CD4-positive, alpha-beta memory T cell (primary cell): ENCODE data around the gene KCND3. TPM values are rescaled to one million over a fixed set of nuclear protein-coding genes. Genes with fewer than 3 reads are reported as not detected.

Experiments used
- CTCF ChIA-PET: fragments of 350-600 bp; sonication (Branson Sonifier 250); formaldehyde crosslinking; loops from one replicate; lab custom pipeline; 2021; ENCODE audit warnings: inconsistent platforms; ENCODE audit not compliant: partially characterized antibody; lab: Charles Lee
- POLR2A ChIA-PET: fragments of 350-600 bp; sonication (Branson Sonifier 250); formaldehyde crosslinking; loops from one replicate; lab custom pipeline; 2021; ENCODE audit not compliant: partially characterized antibody; lab: Charles Lee
- DNase-seq, 5 donors: peaks; one replicate each; pipeline versions ENCODE4 v3.0.0 to v3.0.0-alpha.2; 2020 to 2022; ENCODE audit warnings: mixed read lengths in 1 of 5
- H3K27ac ChIP-seq: one replicate; pipeline ENCODE4 v1.7.0; 2013; ENCODE audit warnings: low read depth, low read length
- H3K27me3 ChIP-seq: 2 replicates; pipeline ENCODE4 v1.7.0; 2013; ENCODE audit warnings: mild to moderate bottlenecking, low read length, moderate library complexity; ENCODE audit not compliant: insufficient read depth
- H3K36me3 ChIP-seq: 2 replicates; pipeline ENCODE4 v1.7.0; 2013; ENCODE audit warnings: mild to moderate bottlenecking, low read length, moderate library complexity; ENCODE audit not compliant: insufficient read depth
- H3K4me1 ChIP-seq: 2 replicates; pipeline ENCODE4 v1.7.0; 2013; ENCODE audit warnings: mild to moderate bottlenecking, low read length, moderate library complexity; ENCODE audit not compliant: insufficient read depth
- H3K4me3 ChIP-seq, 2 donors: one replicate each; pipeline ENCODE4 v1.7.0; 2013; ENCODE audit warnings: low read length in 2 of 2, mild to moderate bottlenecking in 1 of 2
- H3K9me3 ChIP-seq, 2 donors: one replicate each; pipeline ENCODE4 v1.7.0; 2013; ENCODE audit warnings: low read length in 2 of 2, control low read depth in 1 of 2; ENCODE audit not compliant: control insufficient read depth in 1 of 2
- H3K27ac Mint-ChIP-seq, 7 donors: one replicate each; pipeline ENCODE4 v1.8.0; 2020 to 2021; ENCODE audit warnings: mixed read lengths in 7 of 7, mild to moderate bottlenecking in 6 of 7, inconsistent platforms in 3 of 7, moderate library complexity in 3 of 7
- H3K27me3 Mint-ChIP-seq, 2 donors: one replicate each; pipeline ENCODE4 v1.8.0; 2020 to 2021; ENCODE audit warnings: mixed read lengths in 2 of 2
- H3K36me3 Mint-ChIP-seq, 2 donors: one replicate each; pipeline ENCODE4 v1.8.0; 2020 to 2021; ENCODE audit warnings: mixed read lengths in 2 of 2, inconsistent platforms in 1 of 2, mild to moderate bottlenecking in 1 of 2
- H3K4me1 Mint-ChIP-seq, 4 donors: one replicate each; pipeline ENCODE4 v1.8.0; 2020 to 2021; ENCODE audit warnings: mixed read lengths in 4 of 4, mild to moderate bottlenecking in 1 of 4
- H3K4me3 Mint-ChIP-seq, 8 donors: one replicate each; pipeline ENCODE4 v1.8.0; 2020 to 2021; ENCODE audit warnings: mixed read lengths in 8 of 8, mild to moderate bottlenecking in 7 of 8, moderate library complexity in 6 of 8, inconsistent platforms in 3 of 8
- H3K9me3 Mint-ChIP-seq, 8 donors: one replicate each; pipeline ENCODE4 v1.8.0; 2020 to 2021; ENCODE audit warnings: mixed read lengths in 8 of 8, mild to moderate bottlenecking in 5 of 8, inconsistent platforms in 3 of 8, moderate library complexity in 1 of 8
- intact Hi-C: fragments of 100-400 bp; cut with micrococcal nuclease; formaldehyde crosslinking; loops from one replicate; pipeline ENCODE4 v1.15.1; 2023
- polyA plus RNA-seq, 2 donors: library from polyadenylated mRNA; unstranded; fragments of 300-500 nt; fragmentation: Illumina TruSeq; gene quantifications; one replicate each; pipeline ENCODE4 v1.2.3, GENCODE V29; 2021
- total RNA-seq, 2 experiments: library from RNA; stranded (reverse); gene quantifications; one replicate each; pipeline ENCODE4 v1.2.3, GENCODE V29; 2021

The KCND3 gene
- total and polyA plus RNA-seq, 4 experiments from 2014 or later = 0.03 to 0.05 TPM; not detected in 2

- peaks cover 0 to 1% (median 0%) of the 10 kb centered on the region in 4 donors for H3K4me1 Mint-ChIP-seq
- CTCF ChIA-PET = no interaction called here
- POLR2A ChIA-PET = no interaction called here
These were observed 171.4 kb downstream of the KCND3 start for GRCh38 chr1:111818081-111818480.

GRCh38 chr1:111814642-111815041 is 174.8 kb downstream of the KCND3 start:
- Histone ChIP-seq H3K4me1 (no peaks in the 10 kb centered on the region), H3K9me3 (no peaks in the 10 kb centered on the region), H3K4me3 (no peak overlapping the region), H3K27ac (no peak overlapping the region), H3K36me3 (no peaks in the 10 kb centered on the region), H3K27me3 (no peaks in the 10 kb centered on the region)
- CTCF ChIA-PET = no interaction called here
- no peak overlapping the region for H3K27ac Mint-ChIP-seq
- DNase-seq = no peak
- intact Hi-C loops = no loop called here
- no peaks in the 10 kb centered on the region for H3K4me1 Mint-ChIP-seq
- no peak overlapping the region for H3K4me3 Mint-ChIP-seq
- no peaks in the 10 kb centered on the region for H3K36me3 Mint-ChIP-seq
- H3K9me3 Mint-ChIP-seq = no peaks in the 10 kb centered on the region
- POLR2A ChIA-PET = no interaction called here
- H3K27me3 Mint-ChIP-seq = peaks cover 0 to 1% of the 10 kb centered on the region in 2 donors

More at GRCh38 chr1:111818081-111818480, 171.4 kb downstream of the KCND3 start:
- Histone ChIP-seq H3K36me3 (no peaks in the 10 kb centered on the region), H3K4me1 (no peaks in the 10 kb centered on the region), H3K9me3 (no peaks in the 10 kb centered on the region), H3K4me3 (no peak overlapping the region), H3K27me3 (no peaks in the 10 kb centered on the region), H3K27ac (no peak overlapping the region)
- Mint-ChIP-seq H3K27ac (no peak overlapping the region), H3K27me3 (peaks cover 7 to 8% of the 10 kb centered on the region in 2 donors), H3K9me3 (peaks cover 0 to 4% (median 0%) of the 10 kb centered on the region in 8 donors), H3K36me3 (no peaks in the 10 kb centered on the region), H3K4me3 (no peak overlapping the region)
- intact Hi-C loops = no loop called here
- no peak for DNase-seq

GRCh38 chr1:111814305-111814628 is 175.2 kb downstream of the KCND3 start:
- Mint-ChIP-seq H3K27me3 (peaks cover 0 to 1% of the 10 kb centered on the region in 2 donors), H3K27ac (peak overlapping the region in 1 of 7 donors; percentile 34), H3K36me3 (no peaks in the 10 kb centered on the region), H3K4me1 (no peaks in the 10 kb centered on the region), H3K9me3 (no peaks in the 10 kb centered on the region), H3K4me3 (no peak overlapping the region)
- Histone ChIP-seq H3K36me3 (no peaks in the 10 kb centered on the region), H3K9me3 (no peaks in the 10 kb centered on the region), H3K4me1 (no peaks in the 10 kb centered on the region), H3K27me3 (no peaks in the 10 kb centered on the region), H3K4me3 (no peak overlapping the region), H3K27ac (no peak overlapping the region)
- no peak for DNase-seq
- POLR2A ChIA-PET = no interaction called here
- CTCF ChIA-PET = no interaction called here
- intact Hi-C loops = no loop called here

GRCh38 chr1:111813440-111814304 is 175.8 kb downstream of the KCND3 start:
- Histone ChIP-seq H3K9me3 (no peaks in the 10 kb centered on the region), H3K36me3 (no peaks in the 10 kb centered on the region), H3K27ac (no peak overlapping the region), H3K27me3 (no peaks in the 10 kb centered on the region), H3K4me3 (no peak overlapping the region), H3K4me1 (no peaks in the 10 kb centered on the region)
- Mint-ChIP-seq H3K27me3 (peaks cover 0 to 2% of the 10 kb centered on the region in 2 donors), H3K27ac (peak overlapping the region in 1 of 7 donors; percentile 34), H3K36me3 (no peaks in the 10 kb centered on the region), H3K9me3 (no peaks in the 10 kb centered on the region), H3K4me3 (no peak overlapping the region), H3K4me1 (no peaks in the 10 kb centered on the region)
- intact Hi-C loops = no loop called here
- POLR2A ChIA-PET = no interaction called here
- CTCF ChIA-PET = no interaction called here
- DNase-seq = no peak

- CTCF ChIA-PET = no interaction called here
- DNase-seq = no peak
- Mint-ChIP-seq H3K27ac (no peak overlapping the region), H3K36me3 (no peaks in the 10 kb centered on the region), H3K4me3 (no peak overlapping the region), H3K27me3 (peaks cover 0 to 2% of the 10 kb centered on the region in 2 donors), H3K9me3 (no peaks in the 10 kb centered on the region), H3K4me1 (no peaks in the 10 kb centered on the region)
- Histone ChIP-seq H3K27me3 (no peaks in the 10 kb centered on the region), H3K36me3 (no peaks in the 10 kb centered on the region), H3K4me3 (no peak overlapping the region), H3K27ac (no peak overlapping the region), H3K9me3 (no peaks in the 10 kb centered on the region), H3K4me1 (no peaks in the 10 kb centered on the region)
- POLR2A ChIA-PET = no interaction called here
- intact Hi-C loops = no loop called here
These were observed 177.2 kb downstream of the KCND3 start for GRCh38 chr1:111812306-111812705.

GRCh38 chr1:111811891-111812290 is 177.6 kb downstream of the KCND3 start:
- CTCF ChIA-PET = no interaction called here
- Mint-ChIP-seq H3K27ac (no peak overlapping the region), H3K4me3 (no peak overlapping the region), H3K27me3 (peaks cover 0 to 2% of the 10 kb centered on the region in 2 donors), H3K9me3 (no peaks in the 10 kb centered on the region), H3K36me3 (no peaks in the 10 kb centered on the region), H3K4me1 (peaks cover 0 to 1% (median 0%) of the 10 kb centered on the region in 4 donors)
- H3K4me3 ChIP-seq = no peak overlapping the region
- H3K27me3 ChIP-seq = no peaks in the 10 kb centered on the region
- no peak overlapping the region for H3K27ac ChIP-seq
- no peak for DNase-seq
- no peaks in the 10 kb centered on the region for H3K9me3 ChIP-seq
- H3K4me1 ChIP-seq = no peaks in the 10 kb centered on the region
- intact Hi-C loops = no loop called here
- H3K36me3 ChIP-seq = no peaks in the 10 kb centered on the region
- POLR2A ChIA-PET = no interaction called here

- H3K27me3 Mint-ChIP-seq = peaks cover 4 to 7% of the 10 kb centered on the region in 2 donors
These were observed 184.2 kb downstream of the KCND3 start for GRCh38 chr1:111805251-111805650.

More at GRCh38 chr1:111805251-111805650, 184.2 kb downstream of the KCND3 start:
- Histone ChIP-seq H3K27ac (no peak overlapping the region), H3K36me3 (no peaks in the 10 kb centered on the region), H3K4me3 (no peak overlapping the region), H3K4me1 (peaks cover 5% of the 10 kb centered on the region), H3K27me3 (no peaks in the 10 kb centered on the region), H3K9me3 (no peaks in the 10 kb centered on the region)
- Mint-ChIP-seq H3K4me3 (no peak overlapping the region), H3K36me3 (no peaks in the 10 kb centered on the region), H3K27ac (no peak overlapping the region), H3K9me3 (no peaks in the 10 kb centered on the region), H3K4me1 (peaks cover 0 to 3% (median 0%) of the 10 kb centered on the region in 4 donors)
- CTCF ChIA-PET = no interaction called here
- POLR2A ChIA-PET = no interaction called here
- no peak for DNase-seq
- intact Hi-C loops = no loop called here
